Common myeloid progenitor, CD34-positive (primary cell): ENCODE data around the gene TVP23C.

Source experiments
- CTCF ChIA-PET: fragments of 350-600 bp; sonication (Branson Sonifier 250); formaldehyde crosslinking; loops from one replicate; lab custom pipeline; 2021; ENCODE audit warnings: antibody characterized with exemption; lab: Charles Lee
- POLR2A ChIA-PET: fragments of 350-600 bp; sonication (Branson Sonifier 250); formaldehyde crosslinking; loops from one replicate; lab custom pipeline; 2021; ENCODE audit warnings: antibody characterized with exemption; lab: Charles Lee
- DNase-seq, 3 donors: peaks; one replicate each; pipeline versions ENCODE4 v3.0.0 to v3.0.0-alpha.2; 2013
- H3K27ac ChIP-seq, 2 experiments: 1 replicate in 1 of 2; 2 replicates in 1 of 2; pipeline ENCODE4 v1.7.0; 2013; ENCODE audit warnings: inconsistent platforms in 2 of 2, low read length in 2 of 2, mild to moderate bottlenecking in 2 of 2, low read depth in 1 of 2, moderate library complexity in 1 of 2; ENCODE audit not compliant: severe bottlenecking in 2 of 2, insufficient read depth in 1 of 2, poor library complexity in 1 of 2
- H3K27me3 ChIP-seq, 5 experiments: replicated peaks in 2 of 5; 1 replicate in 3 of 5; 2 replicates in 2 of 5; pipeline versions ENCODE4 v1.6.1 to v1.7.0; 2013; ENCODE audit warnings: low read length in 4 of 5, mild to moderate bottlenecking in 2 of 5, moderate library complexity in 2 of 5, inconsistent platforms in 1 of 5; ENCODE audit not compliant: insufficient read depth in 5 of 5, control insufficient read depth in 4 of 5
- H3K36me3 ChIP-seq, 4 experiments: 1 replicate in 2 of 4; 2 replicates in 2 of 4; pipeline versions ENCODE4 v1.6.1 to v1.7.0; 2013; ENCODE audit warnings: low read length in 3 of 4, control low read depth in 1 of 4, mild to moderate bottlenecking in 1 of 4; ENCODE audit not compliant: control insufficient read depth in 4 of 4, insufficient read depth in 4 of 4
- H3K4me1 ChIP-seq, 4 experiments: 1 replicate in 3 of 4; 2 replicates in 1 of 4; pipeline versions ENCODE4 v1.6.1 to v1.7.1; 2013; ENCODE audit warnings: low read length in 3 of 4, mild to moderate bottlenecking in 3 of 4, control low read depth in 1 of 4, inconsistent platforms in 1 of 4, moderate library complexity in 1 of 4; ENCODE audit not compliant: control insufficient read depth in 4 of 4, insufficient read depth in 4 of 4; ENCODE audit errors: control extremely low read depth in 1 of 4
- H3K4me3 ChIP-seq, 7 experiments: 1 replicate in 4 of 7; 2 replicates in 3 of 7; pipeline versions ENCODE4 v1.5.1 to v1.7.0; 2013; ENCODE audit warnings: mild to moderate bottlenecking in 7 of 7, low read length in 6 of 7, moderate library complexity in 6 of 7, inconsistent platforms in 2 of 7, low read depth in 2 of 7, control low read depth in 1 of 7; ENCODE audit not compliant: insufficient read depth in 4 of 7, control insufficient read depth in 1 of 7; ENCODE audit errors: extremely low read depth in 1 of 7
- H3K9me3 ChIP-seq, 5 experiments: 1 replicate in 4 of 5; 2 replicates in 1 of 5; pipeline versions ENCODE4 v1.6.1 to v1.7.1; 2013; ENCODE audit warnings: low read length in 4 of 5, mild to moderate bottlenecking in 2 of 5, inconsistent platforms in 1 of 5, low read depth in 1 of 5, moderate library complexity in 1 of 5; ENCODE audit not compliant: control insufficient read depth in 4 of 5, insufficient read depth in 2 of 5; ENCODE audit errors: control extremely low read depth in 1 of 5
- WGBS: methylation state at CpG from one replicate; pipeline ENCODE4 v1.1.5; 2013; ENCODE audit not compliant: insufficient coverage; 5-methylcytosine and 5-hydroxymethylcytosine counted together

Gene TVP23C

GRCh38 chr17:15478845-15479244 is 84.4 kb downstream of the TVP23C start:
- Histone ChIP-seq H3K27ac (no peak overlapping the region), H3K36me3 (no peaks in the 10 kb centered on the region), H3K4me1 (peaks cover 0 to 5% (median 1%) of the 10 kb centered on the region in 4 experiments), H3K9me3 (no peaks in the 10 kb centered on the region), H3K4me3 (no peak overlapping the region), H3K27me3 (no peaks in the 10 kb centered on the region)
- WGBS, result 100% methylated on average over 3 of the region's 5 CpGs
- CTCF ChIA-PET, result interaction anchor here (1.2 kb wide), 1 partner anchor 24 kb away, joined by 3 read pairs; no protein-coding TSS in a partner anchor
- DNase-seq, result no peak
- POLR2A ChIA-PET, result no interaction called here

GRCh38 chr17:15475631-15476354 is 87.5 kb downstream of the TVP23C start:
- CTCF ChIA-PET, result interaction anchor here (1.3 to 1.4 kb wide), 2 partner anchors 20 to 25 kb away, joined by 4 to 5 read pairs; no protein-coding TSS in a partner anchor
- H3K27ac ChIP-seq, result no peak overlapping the region
- WGBS, result 98% methylated on average over 4 of the region's 8 CpGs

DNA sequence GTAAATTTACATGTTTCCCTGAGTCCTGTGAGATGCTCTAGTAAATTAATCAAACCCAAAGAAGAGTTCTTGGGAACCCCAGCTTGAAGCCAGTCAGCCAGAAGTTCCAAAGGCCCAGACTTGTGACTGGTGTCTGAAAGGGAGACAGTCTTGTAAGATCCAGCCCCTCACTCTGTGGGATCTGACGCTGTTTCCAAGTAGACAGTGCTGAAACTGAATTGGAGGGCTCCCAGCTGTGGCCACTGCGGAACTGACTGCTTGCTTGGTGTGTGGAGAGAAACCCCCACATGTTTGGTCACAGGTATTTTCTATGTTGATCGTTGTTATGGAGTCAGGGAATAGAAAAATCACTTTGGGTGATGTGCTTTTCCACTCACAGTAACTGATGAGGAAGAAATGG is 90.4 kb downstream of the TVP23C start:
- no peaks in the 10 kb centered on the region for H3K4me1 ChIP-seq
- H3K27me3 ChIP-seq, result no peaks in the 10 kb centered on the region
- ChIA-PET CTCF (no interaction called here), POLR2A (no interaction called here)
- H3K9me3 ChIP-seq, result no peaks in the 10 kb centered on the region
- no peak overlapping the region for H3K27ac ChIP-seq
- WGBS, result 71% methylated on average over 2 of the region's 3 CpGs
- no peak for DNase-seq
- H3K4me3 ChIP-seq, result no peak overlapping the region
- H3K36me3 ChIP-seq, result no peaks in the 10 kb centered on the region

More at GRCh38 chr17:15475631-15476354, 87.5 kb downstream of the TVP23C start:
- Histone ChIP-seq H3K27me3 (no peaks in the 10 kb centered on the region), H3K4me3 (no peak overlapping the region), H3K4me1 (peaks cover 0 to 5% (median 0%) of the 10 kb centered on the region in 4 experiments), H3K36me3 (no peaks in the 10 kb centered on the region), H3K9me3 (no peaks in the 10 kb centered on the region)
- POLR2A ChIA-PET, result no interaction called here
- no peak for DNase-seq

- ChIA-PET POLR2A (no interaction called here), CTCF (interaction anchor here (1.2 kb wide), 1 partner anchor 33 kb away, joined by 4 read pairs; no protein-coding TSS in a partner anchor)
- Histone ChIP-seq H3K4me1 (no peaks in the 10 kb centered on the region), H3K36me3 (no peaks in the 10 kb centered on the region), H3K27me3 (no peaks in the 10 kb centered on the region), H3K27ac (no peak overlapping the region), H3K4me3 (no peak overlapping the region), H3K9me3 (no peaks in the 10 kb centered on the region)
- WGBS, result 71% methylated on average over 5 of the region's 7 CpGs
- no peak for DNase-seq
Measured at GRCh38 chr17:15470536-15470935, 92.7 kb downstream of the TVP23C start.

GRCh38 chr17:15469260-15469659 is 94.0 kb downstream of the TVP23C start:
- no peak for DNase-seq
- H3K27ac ChIP-seq, result no peak overlapping the region
- H3K4me1 ChIP-seq, result no peaks in the 10 kb centered on the region
- no peaks in the 10 kb centered on the region for H3K27me3 ChIP-seq
- 95% methylated on average over 7 of the region's 7 CpGs for WGBS
- ChIA-PET CTCF (interaction anchor here (0.9 to 1.0 kb wide), 2 partner anchors 30 to 207 kb away, joined by 3 read pairs; no protein-coding TSS in a partner anchor), POLR2A (no interaction called here)
- H3K9me3 ChIP-seq, result no peaks in the 10 kb centered on the region
- H3K36me3 ChIP-seq, result no peaks in the 10 kb centered on the region
- H3K4me3 ChIP-seq, result no peak overlapping the region

- no peaks in the 10 kb centered on the region for H3K36me3 ChIP-seq
- no peak overlapping the region for H3K27ac ChIP-seq
- no peaks in the 10 kb centered on the region for H3K27me3 ChIP-seq
- H3K4me3 ChIP-seq, result no peak overlapping the region
- H3K9me3 ChIP-seq, result no peaks in the 10 kb centered on the region
- no peak for DNase-seq
- ChIA-PET POLR2A (no interaction called here), CTCF (interaction anchor here (0.9 to 1.0 kb wide), 2 partner anchors 31 to 206 kb away, joined by 3 read pairs; no protein-coding TSS in a partner anchor)
- WGBS, result 63% methylated on average over 4 of the region's 4 CpGs
- no peaks in the 10 kb centered on the region for H3K4me1 ChIP-seq
Measured at GRCh38 chr17:15468126-15468525, 95.2 kb downstream of the TVP23C start.

- DNase-seq, result no peak
- Histone ChIP-seq H3K27me3 (no peaks in the 10 kb centered on the region), H3K27ac (no peak within 1 kb of the TSS), H3K9me3 (no peaks in the 10 kb centered on the region), H3K36me3 (no peaks in the 10 kb centered on the region), H3K4me1 (no peaks in the 10 kb centered on the region), H3K4me3 (no peak within 1 kb of the TSS)
- ChIA-PET POLR2A (no interaction called here), CTCF (no interaction called here)
- WGBS, result 100% methylated on average over 1 of the region's 3 CpGs
Measured at GRCh38 chr17:15467592-15467991, 95.7 kb downstream of the TVP23C start, which contains the start of gene CDRT4. Gene CDRT4 (minus strand): TSS chr17:15467621. CDS start chr17:15440238, 27,383 bp downstream.
